COLO668 (cell line): Measurements from ENCODE around the gene NPLOC4.

Experiments used
- DNase-seq: peaks from one replicate; lab custom pipeline; 2025; ENCODE audit not compliant: unreplicated experiment; lab: John Stamatoyannopoulos, UW

Gene NPLOC4

GRCh38 chr17:81520021-81520901 is 116.7 kb downstream of the NPLOC4 start:
- DNase-seq = no peak

- DNase-seq = peak; percentile 86
These were observed 117.5 kb downstream of the NPLOC4 start for GRCh38 chr17:81519284-81520020.

GRCh38 chr17:81518785-81519283 is 118.1 kb downstream of the NPLOC4 start:
- peak; percentile 61 for DNase-seq

GRCh38 chr17:81518113-81518784 is 118.7 kb downstream of the NPLOC4 start:
- peak; percentile 55 for DNase-seq

- peak; percentile 21 for DNase-seq
These were observed 119.4 kb downstream of the NPLOC4 start for GRCh38 chr17:81517339-81518112.

GRCh38 chr17:81517009-81517338 is 119.9 kb downstream of the NPLOC4 start:
- no peak for DNase-seq

GRCh38 chr17:81516439-81516838 is 120.5 kb downstream of the NPLOC4 start:
- DNase-seq = no peak

- DNase-seq = no peak
These were observed 121.3 kb downstream of the NPLOC4 start for GRCh38 chr17:81515530-81516041.

- DNase-seq = peak; percentile 81
These were observed 122.0 kb downstream of the NPLOC4 start for GRCh38 chr17:81514739-81515529.

- DNase-seq = no peak
These were observed 122.5 kb downstream of the NPLOC4 start for GRCh38 chr17:81514489-81514738.

- peak; percentile 73 for DNase-seq
These were observed 123.0 kb downstream of the NPLOC4 start for GRCh38 chr17:81513753-81514488.

- peak; percentile 64 for DNase-seq
These were observed 123.5 kb downstream of the NPLOC4 start for GRCh38 chr17:81513372-81513752.

GRCh38 chr17:81512562-81513371 is 124.1 kb downstream of the NPLOC4 start, which contains the start of gene ACTG1:
ACTG1 (minus strand) TSS chr17:81512799; CDS start chr17:81512354, 445 bp downstream.
- DNase-seq = peak; percentile 92

- DNase-seq = peak; percentile 54
These were observed 124.9 kb downstream of the NPLOC4 start for GRCh38 chr17:81511804-81512561.

- no peak for DNase-seq
These were observed 125.4 kb downstream of the NPLOC4 start for GRCh38 chr17:81511554-81511803.

GRCh38 chr17:81510785-81511553 is 125.9 kb downstream of the NPLOC4 start:
- DNase-seq = peak; percentile 30
